Activated B cell treated with CpG ODN at 0.5 μM for 24 hours (primary cell): ENCODE measurements around the gene PCLO. TPM values are rescaled to one million over a fixed set of nuclear protein-coding genes. Genes with fewer than 3 reads are reported as not detected.

Experiments used
- ATAC-seq: fragments of 200-7000 bp; cut with Tn5 transposase; one replicate; pipeline ENCODE4 v1.10.0; 2021; ENCODE audit warnings: low read depth, mild to moderate bottlenecking, moderate library complexity
- CTCF ChIA-PET: fragments of 350-600 bp; sonication (Branson Sonifier 250); formaldehyde crosslinking; loops from one replicate; lab custom pipeline; 2021; ENCODE audit warnings: antibody characterized with exemption; lab: Charles Lee
- POLR2A ChIA-PET: fragments of 350-600 bp; sonication (Branson Sonifier 250); formaldehyde crosslinking; loops from one replicate; lab custom pipeline; 2021; ENCODE audit warnings: antibody characterized with exemption; lab: Charles Lee
- DNase-seq: peaks from one replicate; pipeline ENCODE4 v3.0.0; 2022
- H3K27ac Mint-ChIP-seq: one replicate; pipeline ENCODE4 v1.8.0; 2020; ENCODE audit warnings: mixed read lengths
- H3K27me3 Mint-ChIP-seq: one replicate; pipeline ENCODE4 v1.8.0; 2021; ENCODE audit warnings: mixed read lengths
- H3K36me3 Mint-ChIP-seq: one replicate; pipeline ENCODE4 v1.8.0; 2021; ENCODE audit warnings: low read depth, mixed read lengths
- H3K4me1 Mint-ChIP-seq: one replicate; pipeline ENCODE4 v1.8.0; 2021; ENCODE audit warnings: mixed read lengths
- H3K4me3 Mint-ChIP-seq: one replicate; pipeline ENCODE4 v1.8.0; 2020; ENCODE audit warnings: mild to moderate bottlenecking, mixed read lengths
- H3K9me3 Mint-ChIP-seq: one replicate; pipeline ENCODE4 v1.8.0; 2020; ENCODE audit warnings: mixed read lengths
- intact Hi-C: fragments of 100-400 bp; cut with micrococcal nuclease; formaldehyde crosslinking; loops from one replicate; pipeline ENCODE4 v1.15.1; 2024
- total RNA-seq: library from RNA; stranded (reverse); gene quantifications from 2 replicates; pipeline ENCODE4 v1.2.3, GENCODE V29; 2022
- TF ChIP-seq, protein P1 (sequence below): fragments of 200-600 bp; IDR thresholded peaks from one replicate; pipeline ENCODE4 v1.8.0; 2022; ENCODE audit warnings: antibody characterized with exemption, mild to moderate bottlenecking

The PCLO gene
- total RNA-seq, 1 donor from 2014 or later = 0.07 TPM

DNA sequence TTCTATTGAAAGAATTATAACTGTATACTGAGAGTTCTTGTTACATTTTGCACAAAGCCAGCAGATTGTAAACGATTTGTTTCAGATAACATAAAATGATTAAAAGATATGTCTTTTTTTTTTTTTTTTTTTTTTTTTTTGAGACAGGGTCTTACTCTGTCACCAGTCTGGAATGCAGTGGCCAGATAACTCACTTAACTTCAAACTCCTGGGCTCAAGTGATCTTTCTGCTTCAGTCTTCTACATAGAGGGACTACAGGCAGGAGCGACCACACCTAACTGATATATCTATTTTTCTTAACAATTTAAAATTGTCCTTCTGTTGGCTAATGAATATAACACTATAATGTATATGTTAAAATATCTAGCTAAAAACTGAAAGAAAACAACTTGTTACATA, 401.9 kb downstream of the PCLO start:
- DNase-seq (no peak), ATAC-seq (no peak)
- no peak overlapping the region for H3K4me3 Mint-ChIP-seq
- H3K36me3 Mint-ChIP-seq = no peaks in the 10 kb centered on the region
- intact Hi-C loops = no loop called here
- no peaks in the 10 kb centered on the region for H3K4me1 Mint-ChIP-seq
- TF ChIP-seq, protein P1, sequence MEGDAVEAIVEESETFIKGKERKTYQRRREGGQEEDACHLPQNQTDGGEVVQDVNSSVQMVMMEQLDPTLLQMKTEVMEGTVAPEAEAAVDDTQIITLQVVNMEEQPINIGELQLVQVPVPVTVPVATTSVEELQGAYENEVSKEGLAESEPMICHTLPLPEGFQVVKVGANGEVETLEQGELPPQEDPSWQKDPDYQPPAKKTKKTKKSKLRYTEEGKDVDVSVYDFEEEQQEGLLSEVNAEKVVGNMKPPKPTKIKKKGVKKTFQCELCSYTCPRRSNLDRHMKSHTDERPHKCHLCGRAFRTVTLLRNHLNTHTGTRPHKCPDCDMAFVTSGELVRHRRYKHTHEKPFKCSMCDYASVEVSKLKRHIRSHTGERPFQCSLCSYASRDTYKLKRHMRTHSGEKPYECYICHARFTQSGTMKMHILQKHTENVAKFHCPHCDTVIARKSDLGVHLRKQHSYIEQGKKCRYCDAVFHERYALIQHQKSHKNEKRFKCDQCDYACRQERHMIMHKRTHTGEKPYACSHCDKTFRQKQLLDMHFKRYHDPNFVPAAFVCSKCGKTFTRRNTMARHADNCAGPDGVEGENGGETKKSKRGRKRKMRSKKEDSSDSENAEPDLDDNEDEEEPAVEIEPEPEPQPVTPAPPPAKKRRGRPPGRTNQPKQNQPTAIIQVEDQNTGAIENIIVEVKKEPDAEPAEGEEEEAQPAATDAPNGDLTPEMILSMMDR = no peak
- POLR2A ChIA-PET = no interaction called here
- H3K27me3 Mint-ChIP-seq = no peaks in the 10 kb centered on the region
- H3K9me3 Mint-ChIP-seq = peaks cover 2% of the 10 kb centered on the region
- no peak overlapping the region for H3K27ac Mint-ChIP-seq
- CTCF ChIA-PET = no interaction called here

DNA sequence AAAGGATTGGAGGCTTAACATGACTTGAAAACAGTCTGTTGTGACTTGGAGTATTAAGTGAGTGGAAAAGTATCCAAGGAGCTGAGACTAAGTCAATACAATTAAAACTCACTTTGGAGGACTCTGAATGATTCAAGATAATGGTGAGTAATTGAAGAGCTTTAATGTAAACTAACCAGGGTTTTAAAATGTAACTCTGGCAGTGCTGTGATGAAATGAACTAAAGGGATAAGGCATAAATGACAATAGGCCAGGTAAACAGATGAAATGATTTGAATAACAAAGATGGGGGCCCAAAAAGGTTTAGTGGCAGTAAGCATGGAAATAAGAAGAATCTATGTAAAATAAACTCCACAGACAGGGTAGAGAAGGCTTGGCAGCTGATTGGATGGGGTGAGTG, 402.6 kb downstream of the PCLO start:
- intact Hi-C loops = no loop called here
- Mint-ChIP-seq H3K4me1 (no peaks in the 10 kb centered on the region), H3K27ac (no peak overlapping the region), H3K4me3 (no peak overlapping the region), H3K9me3 (peaks cover 2% of the 10 kb centered on the region), H3K27me3 (no peaks in the 10 kb centered on the region), H3K36me3 (no peaks in the 10 kb centered on the region)
- CTCF ChIA-PET = no interaction called here
- ATAC-seq (no peak), DNase-seq (no peak)
- TF ChIP-seq, protein P1 = no peak
- POLR2A ChIA-PET = no interaction called here

DNA sequence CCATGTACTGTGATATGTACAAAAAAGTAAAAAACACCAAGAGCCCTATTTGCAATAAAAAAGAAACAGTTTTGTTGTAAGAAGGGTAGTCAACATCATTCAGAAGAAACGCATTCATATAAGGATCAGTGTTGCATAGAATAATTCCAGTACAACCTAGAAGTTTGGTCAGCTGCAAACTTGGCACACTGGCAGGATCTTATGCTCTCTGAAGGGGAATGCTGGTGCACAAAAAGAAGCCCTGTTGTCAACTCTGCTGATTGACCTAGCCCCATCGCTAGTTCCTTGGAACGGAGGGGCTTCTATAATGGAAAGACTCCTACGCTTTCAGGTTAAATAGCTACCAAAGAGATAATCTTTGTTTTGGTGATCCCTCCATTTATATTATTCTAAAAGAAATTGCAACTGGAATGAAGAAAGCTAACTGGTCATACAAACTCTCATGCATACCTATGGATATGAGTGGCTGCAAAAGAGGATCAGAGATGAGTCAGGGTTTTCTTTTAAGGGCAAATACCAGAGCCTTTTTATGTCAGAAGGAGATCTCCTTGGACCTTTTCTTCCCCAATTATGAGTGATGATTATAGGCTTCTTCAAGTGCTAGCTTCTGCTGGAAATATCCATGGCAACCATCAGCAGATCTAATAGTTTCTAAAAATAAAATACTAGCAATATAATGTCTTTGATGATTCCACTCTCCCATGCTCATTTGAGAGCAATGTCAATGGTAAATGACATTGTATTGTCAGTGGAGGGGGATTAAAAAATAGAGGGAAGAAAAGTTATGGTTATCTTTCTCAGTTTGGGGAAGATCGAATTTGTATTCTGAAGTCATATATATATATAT, 406.8 kb downstream of the PCLO start:
- ATAC-seq = no peak
- no peaks in the 10 kb centered on the region for H3K9me3 Mint-ChIP-seq
- intact Hi-C loops = no loop called here
- DNase-seq = no peak
- no peaks in the 10 kb centered on the region for H3K36me3 Mint-ChIP-seq
- H3K4me1 Mint-ChIP-seq = no peaks in the 10 kb centered on the region
- TF ChIP-seq, protein P1 = no peak
- ChIA-PET POLR2A (no interaction called here), CTCF (no interaction called here)
- no peak overlapping the region for H3K27ac Mint-ChIP-seq
- H3K4me3 Mint-ChIP-seq = no peak overlapping the region
- H3K27me3 Mint-ChIP-seq = no peaks in the 10 kb centered on the region

DNA sequence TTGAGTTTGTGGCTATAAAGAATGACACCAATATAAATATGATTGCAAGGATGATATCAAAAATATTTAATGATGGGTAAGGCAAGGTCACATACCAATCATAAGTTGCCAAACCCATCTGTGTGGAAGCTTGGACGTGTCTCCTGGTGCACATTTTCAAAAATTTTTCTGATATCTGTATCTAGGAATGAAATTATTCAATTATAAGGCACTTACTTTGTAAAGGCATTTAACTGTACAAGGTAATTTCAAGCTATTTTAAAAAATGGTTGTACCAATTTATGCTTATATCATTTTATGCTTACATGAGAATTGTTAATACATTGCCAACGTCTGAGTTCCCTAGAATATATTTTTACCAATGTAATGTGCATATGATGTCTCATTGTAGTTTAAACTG, 412.7 kb downstream of the PCLO start:
- H3K4me1 Mint-ChIP-seq = no peaks in the 10 kb centered on the region
- intact Hi-C loops = no loop called here
- ATAC-seq (no peak), DNase-seq (no peak)
- H3K36me3 Mint-ChIP-seq = no peaks in the 10 kb centered on the region
- H3K9me3 Mint-ChIP-seq = peaks cover 2% of the 10 kb centered on the region
- TF ChIP-seq, protein P1 = no peak
- no peak overlapping the region for H3K27ac Mint-ChIP-seq
- CTCF ChIA-PET = no interaction called here
- no peaks in the 10 kb centered on the region for H3K27me3 Mint-ChIP-seq
- POLR2A ChIA-PET = no interaction called here
- H3K4me3 Mint-ChIP-seq = no peak overlapping the region

DNA sequence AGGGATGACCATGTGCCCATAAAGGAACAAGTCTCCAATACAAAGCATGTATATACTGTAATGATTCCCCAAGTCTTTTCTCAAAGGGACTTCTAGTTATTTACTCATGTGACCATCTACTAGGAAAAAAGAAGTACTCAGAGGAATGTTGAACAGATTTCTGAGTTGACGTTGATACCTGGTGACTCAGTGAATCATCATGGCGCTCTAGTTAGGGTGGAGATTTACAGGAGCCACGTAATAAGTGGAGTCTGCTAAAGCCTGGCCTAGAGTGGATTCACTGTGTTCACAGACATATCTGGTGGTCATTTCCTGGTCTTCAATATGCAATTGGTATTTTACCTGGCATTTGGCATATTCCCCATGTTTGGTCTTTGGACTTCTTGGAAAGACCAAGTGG, 416.9 kb downstream of the PCLO start:
- POLR2A ChIA-PET = no interaction called here
- no peak for ATAC-seq
- CTCF ChIA-PET = no interaction called here

More for the DNA sequence above, 416.9 kb downstream of the PCLO start:
- intact Hi-C loops = no loop called here
- TF ChIP-seq, protein P1 = no peak
- no peak for DNase-seq
- Mint-ChIP-seq H3K27ac (no peak overlapping the region), H3K9me3 (peaks cover 2% of the 10 kb centered on the region), H3K36me3 (no peaks in the 10 kb centered on the region), H3K27me3 (no peaks in the 10 kb centered on the region), H3K4me1 (no peaks in the 10 kb centered on the region), H3K4me3 (no peak overlapping the region)
